Measurements from ENCODE around the gene KLF15. TPM values are rescaled to one million over a fixed set of nuclear protein-coding genes. Genes with fewer than 3 reads are reported as not detected.

Gene KLF15
- polyA plus RNA-seq, 1 donor from 2014 or later: 0.46 TPM

- Histone ChIP-seq H3K4me2 (ENCODE audit: low read length) (no peak overlapping the region), H3K9me3 (ENCODE audit: low read length) (no peaks in the 10 kb centered on the region), H3K27ac (ENCODE audit: low read length) (no peak overlapping the region), H3K9me2 (ENCODE audit: insufficient read depth, low read length) (no peaks in the 10 kb centered on the region), H3K9ac (ENCODE audit: low read length) (no peak overlapping the region), H3K4me3 (ENCODE audit: low read length) (no peak overlapping the region), H3K36me3 (ENCODE audit: insufficient read depth, low read length) (no peaks in the 10 kb centered on the region), H3K27me3 (ENCODE audit: insufficient read depth, low read depth, low read length) (no peaks in the 10 kb centered on the region), H3K79me2 (replicated peaks; ENCODE audit: insufficient read depth, low read length) (no peaks in the 10 kb centered on the region), H2AFZ (ENCODE audit: low read depth, low read length) (no peak overlapping the region), H4K20me1 (ENCODE audit: insufficient read depth) (no peaks in the 10 kb centered on the region), H3F3A (ENCODE audit: insufficient read depth, low read length, poor library complexity, severe bottlenecking) (no peaks in the 10 kb centered on the region)
- no peak for TF ChIP-seq REST (IDR thresholded peaks at IDR 0.05; ENCODE audit: borderline replicate concordance)
- no peak for TF ChIP-seq EP300 (conservative IDR thresholded peaks at IDR 0.05; ENCODE audit: poor library complexity, severe bottlenecking)
- no peak for TF ChIP-seq SMC3 (conservative IDR thresholded peaks at IDR 0.05; ENCODE audit: poor library complexity)
- no peak for TF ChIP-seq MXI1 (conservative IDR thresholded peaks at IDR 0.05; ENCODE audit: poor library complexity, severe bottlenecking)
- no peak for TF ChIP-seq POLR2AphosphoS5 (IDR thresholded peaks at IDR 0.05)
- no peak for TF ChIP-seq EZH2 (IDR thresholded peaks at IDR 0.05; ENCODE audit: borderline replicate concordance, insufficient read depth, low read length, poor library complexity, severe bottlenecking)
- TF ChIP-seq RAD21 (conservative IDR thresholded peaks at IDR 0.05): no peak
- no peak for TF ChIP-seq TAF1 (IDR thresholded peaks at IDR 0.05; ENCODE audit: low read depth)
- no peak for TF ChIP-seq CTCF (IDR thresholded peaks at IDR 0.05; ENCODE audit: poor library complexity, severe bottlenecking)
Observed at GRCh38 chr3:126399351-126399735, 42.1 kb upstream of the KLF15 start.

GRCh38 chr3:126398423-126399350 lies 41.5 kb upstream of the KLF15 start:
- Histone ChIP-seq H3F3A (ENCODE audit: insufficient read depth, low read length, poor library complexity, severe bottlenecking) (no peaks in the 10 kb centered on the region), H3K9ac (ENCODE audit: low read length) (no peak overlapping the region), H3K4me2 (ENCODE audit: low read length) (no peak overlapping the region), H3K4me3 (ENCODE audit: low read length) (no peak overlapping the region), H4K20me1 (ENCODE audit: insufficient read depth) (no peaks in the 10 kb centered on the region), H3K27ac (ENCODE audit: low read length) (no peak overlapping the region), H3K9me3 (ENCODE audit: low read length) (no peaks in the 10 kb centered on the region), H2AFZ (ENCODE audit: low read depth, low read length) (no peak overlapping the region), H3K36me3 (ENCODE audit: insufficient read depth, low read length) (no peaks in the 10 kb centered on the region), H3K27me3 (ENCODE audit: insufficient read depth, low read depth, low read length) (no peaks in the 10 kb centered on the region), H3K79me2 (replicated peaks; ENCODE audit: insufficient read depth, low read length) (no peaks in the 10 kb centered on the region), H3K9me2 (ENCODE audit: insufficient read depth, low read length) (no peaks in the 10 kb centered on the region)
- no peak for TF ChIP-seq POLR2AphosphoS5 (IDR thresholded peaks at IDR 0.05)
- TF ChIP-seq RAD21 (conservative IDR thresholded peaks at IDR 0.05): no peak
- no peak for TF ChIP-seq EP300 (conservative IDR thresholded peaks at IDR 0.05; ENCODE audit: poor library complexity, severe bottlenecking)
- no peak for TF ChIP-seq EZH2 (IDR thresholded peaks at IDR 0.05; ENCODE audit: borderline replicate concordance, insufficient read depth, low read length, poor library complexity, severe bottlenecking)
- TF ChIP-seq CTCF (IDR thresholded peaks at IDR 0.05; ENCODE audit: poor library complexity, severe bottlenecking): no peak
- TF ChIP-seq TAF1 (IDR thresholded peaks at IDR 0.05; ENCODE audit: low read depth): no peak
- TF ChIP-seq SMC3 (conservative IDR thresholded peaks at IDR 0.05; ENCODE audit: poor library complexity): no peak
- no peak for TF ChIP-seq MXI1 (conservative IDR thresholded peaks at IDR 0.05; ENCODE audit: poor library complexity, severe bottlenecking)

Data from neural cell (in vitro differentiated cells).